Measurements from ENCODE around the gene ARHGAP18. TPM values are rescaled to one million over a fixed set of nuclear protein-coding genes. Genes with fewer than 3 reads are reported as not detected.
A peak's percentile ranks its signal among the peaks of the same experiment; 100 is the strongest.

ARHGAP18 gene
- total and polyA plus RNA-seq, 10 of the 15 experiments (the other 5 are each of a cell fraction or from before 2014, with no cell fraction given): 18.2 to 52.2 (median 31.7) TPM

- H3K27ac ChIP-seq (ENCODE audit: control insufficient read depth, insufficient read depth): no peak overlapping the region
- no peaks in the 10 kb centered on the region for H4K20me1 ChIP-seq (ENCODE audit: control insufficient read depth, insufficient read depth)
- no TSS peak for BruUV-seq (replicated peaks)
- H3K4me1 ChIP-seq (ENCODE audit: control insufficient read depth, insufficient read depth, low read length): peaks cover 20% of the 10 kb centered on the region
- DNase-seq (ENCODE audit: low read depth, low spot score) (no peak), ATAC-seq (peak; percentile 63), FAIRE-seq (no peak)
- H3K36me3 ChIP-seq (ENCODE audit: control insufficient read depth in 2 of 2, insufficient read depth in 2 of 2, low read length in 1 of 2): no peaks in the 10 kb centered on the region
- POLR2A ChIA-PET: interaction anchor here (0.7 to 1.2 kb wide), 4 partner anchors 11 to 146 kb away, joined by 3 to 4 read pairs (median 3); no protein-coding TSS in a partner anchor
- H3K9me3 ChIP-seq (replicated peaks; ENCODE audit: control insufficient read depth, insufficient read depth, low read length): no peaks in the 10 kb centered on the region
- SMC1A ChIA-PET (ENCODE audit: uncharacterized antibody, unreplicated experiment): interaction anchor here (0.6 to 4.7 kb wide), 36 partner anchors 9 to 378 kb away, joined by 3 to 32 read pairs (median 4); partner anchors contain the start of gene ARHGAP18
- no peaks in the 10 kb centered on the region for H3K79me2 ChIP-seq (ENCODE audit: control insufficient read depth, insufficient read depth, low read length)
- RAD21 ChIA-PET (ENCODE audit: unreplicated experiment): interaction anchor here (0.8 to 4.7 kb wide), 11 partner anchors 8 to 277 kb away, joined by 3 to 45 read pairs (median 5); partner anchors contain the start of gene ARHGAP18
- H3K4me2 ChIP-seq (ENCODE audit: control insufficient read depth, insufficient read depth): peak overlapping the region; percentile 0; the same call in 1 of the 2 replicates
- H3K27me3 ChIP-seq (replicated peaks in 1 of 2; ENCODE audit: control insufficient read depth in 2 of 2, insufficient read depth in 2 of 2, low read length in 1 of 2): no peaks in the 10 kb centered on the region
- TF ChIP-seq BHLHE40 (IDR thresholded peaks at IDR 0.05; ENCODE audit: borderline replicate concordance in 1 of 2, low read depth in 2 of 2, low read length in 1 of 2) (no peak), PAX8 (IDR thresholded peaks at IDR 0.05) (peak; percentile 93; the same call in 1 of the 2 replicates), PAX5 (IDR thresholded peaks at IDR 0.05; ENCODE audit: borderline replicate concordance, low read depth, low read length) (peak; percentile 84)
- H3K9ac ChIP-seq (ENCODE audit: control insufficient read depth, insufficient read depth, low read length): no peak overlapping the region
- WGBS (ENCODE audit: insufficient coverage, insufficient replicate concordance, low lambda C conversion rate, missing lambda C conversion rate): 21% methylated on average over 4 of the region's 4 CpGs
- intact Hi-C loops (cut with micrococcal nuclease; ENCODE audit: unreplicated experiment): no loop called here
- CTCF ChIA-PET: interaction anchor here (0.6 to 6.4 kb wide), 20 partner anchors 9 to 277 kb away, joined by 3 to 70 read pairs (median 4); no protein-coding TSS in a partner anchor
- peak overlapping the region; percentile 79 for H2AFZ ChIP-seq (ENCODE audit: control insufficient read depth, low read depth, low read length)
- H3K4me3 ChIP-seq: no peak overlapping the region
- in situ Hi-C loops (cut with MboI): loop anchor here (5.0 kb wide), 2 partner anchors 147 to 252 kb away; no protein-coding TSS in a partner anchor
Measured at GRCh38 chr6:129744201-129744879, 34.4 kb upstream of the ARHGAP18 start.

- Histone ChIP-seq H3K36me3 (ENCODE audit: control insufficient read depth in 2 of 2, insufficient read depth in 2 of 2, low read length in 1 of 2) (no peaks in the 10 kb centered on the region), H3K27me3 (replicated peaks in 1 of 2; ENCODE audit: control insufficient read depth in 2 of 2, insufficient read depth in 2 of 2, low read length in 1 of 2) (no peaks in the 10 kb centered on the region), H3K4me2 (ENCODE audit: control insufficient read depth, insufficient read depth) (no peak overlapping the region), H3K9ac (ENCODE audit: control insufficient read depth, insufficient read depth, low read length) (no peak overlapping the region), H3K27ac (ENCODE audit: control insufficient read depth, insufficient read depth) (no peak overlapping the region), H3K9me3 (replicated peaks; ENCODE audit: control insufficient read depth, insufficient read depth, low read length) (no peaks in the 10 kb centered on the region), H2AFZ (ENCODE audit: control insufficient read depth, low read depth, low read length) (no peak overlapping the region), H3K4me3 (no peak overlapping the region), H4K20me1 (ENCODE audit: control insufficient read depth, insufficient read depth) (no peaks in the 10 kb centered on the region), H3K4me1 (ENCODE audit: control insufficient read depth, insufficient read depth, low read length) (peaks cover 6% of the 10 kb centered on the region; the same call in 1 of the 2 replicates), H3K79me2 (ENCODE audit: control insufficient read depth, insufficient read depth, low read length) (no peaks in the 10 kb centered on the region)
- ChIA-PET POLR2A (interaction anchor here (1.0 kb wide), 1 partner anchor 8 kb away, joined by 3 read pairs; no protein-coding TSS in a partner anchor), SMC1A (ENCODE audit: uncharacterized antibody, unreplicated experiment) (interaction anchor here (0.8 to 1.6 kb wide), 6 partner anchors 9 to 142 kb away, joined by 3 to 10 read pairs (median 3); no protein-coding TSS in a partner anchor), CTCF (interaction anchor here (0.6 to 2.1 kb wide), 7 partner anchors 9 to 281 kb away, joined by 3 to 11 read pairs (median 3); no protein-coding TSS in a partner anchor), RAD21 (ENCODE audit: unreplicated experiment) (no interaction called here)
- BruUV-seq (replicated peaks): no TSS peak
- in situ Hi-C loops (cut with MboI) (loop anchor here (5.0 kb wide), 2 partner anchors 143 to 248 kb away; no protein-coding TSS in a partner anchor), intact Hi-C loops (cut with micrococcal nuclease; ENCODE audit: unreplicated experiment) (no loop called here)
- DNase-seq (ENCODE audit: low read depth, low spot score): no peak
- no peak for FAIRE-seq
- no peak for TF ChIP-seq IRF3 (IDR thresholded peaks at IDR 0.05)
- no peak for TF ChIP-seq HDAC2 (IDR thresholded peaks at IDR 0.05)
- no peak for TF ChIP-seq FOXK2 (IDR thresholded peaks at IDR 0.05)
- TF ChIP-seq E2F8 (IDR thresholded peaks at IDR 0.05; ENCODE audit: low read depth, partially characterized antibody): no peak
- TF ChIP-seq FOS (IDR thresholded peaks at IDR 0.05; ENCODE audit: borderline replicate concordance, extremely low read depth, insufficient read length): no peak
- no peak for ATAC-seq
- 0% methylated on average over 1 of the region's 1 CpG for WGBS (ENCODE audit: insufficient coverage, insufficient replicate concordance, low lambda C conversion rate, missing lambda C conversion rate)
Measured at GRCh38 chr6:129740013-129740412, 30.0 kb upstream of the ARHGAP18 start.

Data from GM12878 (cell line).